IgD-negative memory B cell (primary cell): ENCODE results near the gene HDLBP. TPM values are rescaled to one million over a fixed set of nuclear protein-coding genes. Genes with fewer than 3 reads are reported as not detected.
"Not testable (repeated sequence)": the region's sequence is repeated elsewhere in the genome, so short reads cannot be mapped to it uniquely, and the experiment has no call there.

Source experiments
- H3K27ac Mint-ChIP-seq, 3 donors: one replicate each; pipeline ENCODE4 v1.8.0; 2020 to 2022; ENCODE audit warnings: mild to moderate bottlenecking in 3 of 3, mixed read lengths in 3 of 3, moderate library complexity in 1 of 3
- H3K27me3 Mint-ChIP-seq: one replicate; pipeline ENCODE4 v1.8.0; 2021; ENCODE audit warnings: mixed read lengths
- H3K36me3 Mint-ChIP-seq: one replicate; pipeline ENCODE4 v1.8.0; 2020; ENCODE audit warnings: mild to moderate bottlenecking, mixed read lengths
- H3K4me1 Mint-ChIP-seq, 3 donors: one replicate each; pipeline ENCODE4 v1.8.0; 2020 to 2022; ENCODE audit warnings: mixed read lengths in 3 of 3, mild to moderate bottlenecking in 1 of 3
- H3K4me3 Mint-ChIP-seq, 4 donors: one replicate each; pipeline ENCODE4 v1.8.0; 2020 to 2022; ENCODE audit warnings: mild to moderate bottlenecking in 4 of 4, mixed read lengths in 4 of 4, moderate library complexity in 3 of 4
- H3K9me3 Mint-ChIP-seq, 3 donors: one replicate each; pipeline ENCODE4 v1.8.0; 2020 to 2021; ENCODE audit warnings: mixed read lengths in 3 of 3, mild to moderate bottlenecking in 1 of 3
- polyA plus RNA-seq: library from polyadenylated mRNA; unstranded; fragments of 300-500 nt; fragmentation: Illumina TruSeq; gene quantifications from one replicate; pipeline ENCODE4 v1.2.3, GENCODE V29; 2021

The HDLBP gene
- polyA plus RNA-seq, 1 donor from 2014 or later: 55.3 TPM

DNA sequence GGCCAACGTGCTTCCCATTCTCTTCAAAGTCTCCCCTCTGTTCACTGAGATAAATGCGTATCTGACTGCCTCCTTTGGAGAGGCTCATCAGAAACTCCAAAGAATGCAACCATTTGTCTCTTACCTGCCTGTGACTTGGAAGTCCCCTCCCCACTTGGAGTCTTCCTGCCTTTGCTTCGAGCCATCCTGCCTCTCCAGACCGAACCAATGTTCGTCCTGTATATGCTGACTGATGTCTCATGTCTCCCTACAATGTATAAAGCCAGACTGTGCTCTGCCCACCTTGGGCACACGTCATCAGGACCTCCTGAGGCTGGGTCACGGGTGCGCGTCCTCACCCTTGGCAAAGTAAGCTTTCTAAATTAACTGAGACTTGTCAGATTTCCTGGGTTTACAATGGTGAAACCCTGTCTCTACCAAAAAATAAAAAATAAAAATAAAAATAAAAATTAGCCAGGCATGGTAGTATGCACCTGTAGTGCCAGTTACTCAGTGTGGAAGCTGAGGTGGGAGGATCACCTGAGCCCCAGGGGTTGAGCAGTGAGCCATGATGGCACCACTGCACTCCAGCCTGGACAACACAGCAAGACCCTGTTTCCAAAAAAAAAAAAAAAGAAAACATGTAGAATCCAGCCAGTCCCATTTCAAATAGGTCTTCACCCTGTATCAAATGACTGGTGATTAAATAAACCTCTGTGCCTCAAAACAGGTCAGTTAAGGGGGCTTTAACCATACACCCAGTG lies 29.0 kb downstream of the HDLBP start:
- Mint-ChIP-seq H3K4me1 (peaks cover 14 to 40% (median 17%) of the 10 kb centered on the region in 3 donors), H3K36me3 (peaks cover 8% of the 10 kb centered on the region), H3K9me3 (no peaks in the 10 kb centered on the region), H3K27me3 (no peaks in the 10 kb centered on the region), H3K27ac (no peak overlapping the region), H3K4me3 (no peak overlapping the region)

GRCh38 chr2:241285596-241285995 lies 29.9 kb downstream of the HDLBP start:
- Mint-ChIP-seq H3K36me3 (peaks cover 8% of the 10 kb centered on the region), H3K9me3 (no peaks in the 10 kb centered on the region), H3K4me3 (no peak overlapping the region), H3K27me3 (no peaks in the 10 kb centered on the region), H3K4me1 (peaks cover 15 to 35% (median 19%) of the 10 kb centered on the region in 3 donors), H3K27ac (no peak overlapping the region)

DNA sequence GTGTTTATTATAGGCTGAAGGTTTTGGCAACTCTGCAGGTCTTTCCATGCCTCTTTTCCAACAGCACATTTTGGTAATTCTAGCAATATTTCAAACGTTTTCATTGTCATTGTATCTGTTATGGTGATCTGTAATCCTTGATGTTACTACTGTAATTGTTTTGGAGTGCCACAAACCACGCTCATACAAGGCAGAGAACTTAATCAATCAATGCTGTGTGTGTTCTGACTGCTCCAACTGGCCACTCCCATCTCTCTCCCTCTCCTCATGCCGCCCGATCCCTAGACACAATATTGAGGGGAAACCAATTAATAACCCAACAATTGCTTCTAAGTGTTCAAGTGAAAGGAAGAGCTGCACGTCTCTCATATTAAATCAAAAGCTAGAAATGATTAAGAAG lies 32.9 kb downstream of the HDLBP start:
- H3K36me3 Mint-ChIP-seq: peaks cover 8% of the 10 kb centered on the region
- no peak overlapping the region for H3K27ac Mint-ChIP-seq
- peaks cover 16 to 19% (median 16%) of the 10 kb centered on the region in 3 donors for H3K4me1 Mint-ChIP-seq
- H3K4me3 Mint-ChIP-seq: peak overlapping the region in 1 of 4 donors; percentile 25
- no peaks in the 10 kb centered on the region for H3K9me3 Mint-ChIP-seq
- no peaks in the 10 kb centered on the region for H3K27me3 Mint-ChIP-seq

- peaks cover 0 to 7% (median 0%) of the 10 kb centered on the region in 3 donors for H3K9me3 Mint-ChIP-seq
- peak overlapping the region in 1 of 4 donors; percentile 47 for H3K4me3 Mint-ChIP-seq
- H3K4me1 Mint-ChIP-seq: peaks cover 16 to 24% (median 18%) of the 10 kb centered on the region in 3 donors
- H3K27me3 Mint-ChIP-seq: no peaks in the 10 kb centered on the region
- peaks cover 8% of the 10 kb centered on the region for H3K36me3 Mint-ChIP-seq
- no peak overlapping the region for H3K27ac Mint-ChIP-seq
These were observed 35.2 kb downstream of the HDLBP start for GRCh38 chr2:241280291-241280690.

DNA sequence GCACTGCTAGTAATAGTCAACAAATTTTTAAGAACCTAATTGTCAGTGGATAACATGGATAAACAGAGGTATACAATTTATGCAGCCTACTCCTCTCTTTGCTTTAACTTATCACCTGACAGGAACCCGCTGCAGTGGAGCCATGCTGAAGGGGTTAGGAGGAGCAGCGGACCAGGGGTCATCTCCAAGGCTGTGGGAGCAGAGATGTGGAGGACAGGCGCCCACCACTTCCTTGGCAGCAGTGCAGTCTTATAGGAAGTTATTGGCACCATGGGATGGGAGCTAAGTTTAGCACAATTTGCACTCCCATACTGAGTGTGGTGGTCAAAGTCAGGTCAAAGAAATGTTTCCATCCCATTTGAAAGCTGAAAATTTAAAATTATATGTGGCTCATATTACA lies 35.6 kb downstream of the HDLBP start:
- H3K27me3 Mint-ChIP-seq: no peaks in the 10 kb centered on the region
- H3K4me3 Mint-ChIP-seq: no peak overlapping the region
- peaks cover 8% of the 10 kb centered on the region for H3K36me3 Mint-ChIP-seq
- H3K4me1 Mint-ChIP-seq: peaks cover 16 to 24% (median 18%) of the 10 kb centered on the region in 3 donors
- H3K27ac Mint-ChIP-seq: no peak overlapping the region
- H3K9me3 Mint-ChIP-seq: peaks cover 0 to 11% (median 0%) of the 10 kb centered on the region in 3 donors

- Mint-ChIP-seq H3K27ac (no peak overlapping the region), H3K4me3 (no peak overlapping the region), H3K4me1 (peaks cover 16 to 24% (median 17%) of the 10 kb centered on the region in 3 donors), H3K27me3 (no peaks in the 10 kb centered on the region), H3K36me3 (peaks cover 7% of the 10 kb centered on the region), H3K9me3 (peaks cover 0 to 11% (median 0%) of the 10 kb centered on the region in 3 donors)
These were observed 36.1 kb downstream of the HDLBP start for GRCh38 chr2:241279413-241279812.

DNA sequence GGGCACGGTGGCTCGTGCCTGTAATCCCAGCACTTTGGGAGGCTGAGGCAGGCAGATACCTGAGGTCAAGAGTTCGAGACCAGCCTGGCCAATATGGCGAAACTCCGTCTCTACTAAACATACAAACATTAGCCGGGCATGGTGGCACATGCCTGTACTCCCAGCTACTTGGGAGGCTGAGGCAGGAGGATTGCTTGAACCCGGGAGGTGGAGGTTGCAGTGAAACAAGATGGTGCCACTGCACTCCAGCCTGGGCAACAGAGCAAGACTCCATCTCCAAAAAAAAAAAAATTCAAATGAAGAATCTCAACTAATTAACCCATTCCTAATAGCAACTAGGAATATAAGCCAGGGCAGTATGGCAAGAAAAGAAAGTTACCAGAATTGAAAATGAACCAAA lies 37.2 kb downstream of the HDLBP start:
- H3K36me3 Mint-ChIP-seq, H3K4me3 Mint-ChIP-seq, H3K27me3 Mint-ChIP-seq, H3K27ac Mint-ChIP-seq: not testable (repeated sequence)
- peaks cover 0 to 11% (median 0%) of the 10 kb centered on the region in 3 donors for H3K9me3 Mint-ChIP-seq
- H3K4me1 Mint-ChIP-seq: peaks cover 21 to 22% (median 22%) of the 10 kb centered on the region in 3 donors

DNA sequence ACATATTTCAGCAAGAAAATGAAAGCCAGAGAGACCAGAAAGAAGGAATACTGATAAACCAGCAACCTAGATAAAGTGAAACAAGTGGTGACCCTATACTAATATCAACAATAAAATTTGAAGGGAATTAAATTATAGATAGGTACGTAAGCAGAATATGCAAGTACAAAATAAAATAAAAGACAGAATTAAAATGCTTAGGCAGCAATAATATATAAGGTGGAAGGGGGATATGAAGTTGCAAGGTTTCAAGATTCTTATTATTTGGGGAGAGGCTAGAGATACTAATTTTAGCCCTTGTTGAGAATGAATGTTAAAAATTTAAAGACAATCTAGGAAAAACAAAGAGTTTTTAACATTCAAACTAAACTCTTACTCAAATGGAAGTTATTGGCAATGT lies 39.6 kb downstream of the HDLBP start:
- no peaks in the 10 kb centered on the region for H3K36me3 Mint-ChIP-seq
- peaks cover 25 to 28% (median 25%) of the 10 kb centered on the region in 3 donors for H3K4me1 Mint-ChIP-seq

DNA sequence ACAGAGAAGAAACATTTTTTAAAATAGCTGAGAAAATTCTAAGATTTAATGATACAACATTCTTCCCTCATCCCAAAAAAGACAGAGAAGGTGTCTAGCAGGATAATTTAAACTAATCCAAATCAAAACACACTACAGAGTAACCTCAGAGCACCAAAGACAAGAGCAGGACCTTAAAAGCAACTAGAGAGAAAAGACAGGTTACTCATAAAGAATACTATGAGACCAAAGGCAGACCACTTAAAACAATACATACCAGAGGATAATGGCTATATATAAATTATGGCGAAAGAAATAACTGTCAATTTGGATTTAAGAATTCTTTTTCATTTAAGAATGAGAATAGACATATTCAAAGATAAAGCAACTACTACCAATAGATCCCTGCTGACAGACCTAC lies 40.0 kb downstream of the HDLBP start:
- H3K36me3 Mint-ChIP-seq: no peaks in the 10 kb centered on the region
- no peaks in the 10 kb centered on the region for H3K27me3 Mint-ChIP-seq
- H3K27ac Mint-ChIP-seq: no peak overlapping the region
- peak overlapping the region in 1 of 4 donors; percentile 34 for H3K4me3 Mint-ChIP-seq
- peaks cover 0 to 11% (median 0%) of the 10 kb centered on the region in 3 donors for H3K9me3 Mint-ChIP-seq
- peaks cover 26 to 27% (median 26%) of the 10 kb centered on the region in 3 donors for H3K4me1 Mint-ChIP-seq

More for the DNA sequence above, 39.6 kb downstream of the HDLBP start:
- H3K9me3 Mint-ChIP-seq: peaks cover 0 to 11% (median 0%) of the 10 kb centered on the region in 3 donors
- no peak overlapping the region for H3K27ac Mint-ChIP-seq
- no peak overlapping the region for H3K4me3 Mint-ChIP-seq
- H3K27me3 Mint-ChIP-seq: no peaks in the 10 kb centered on the region

- H3K27me3 Mint-ChIP-seq: no peaks in the 10 kb centered on the region
- H3K4me3 Mint-ChIP-seq: peak overlapping the region; percentile 31 to 91 (median 62)
- peak overlapping the region in 1 of 3 donors; percentile 48 for H3K27ac Mint-ChIP-seq
- H3K4me1 Mint-ChIP-seq: peaks cover 20 to 23% (median 21%) of the 10 kb centered on the region in 3 donors
- H3K9me3 Mint-ChIP-seq: peaks cover 0 to 11% (median 0%) of the 10 kb centered on the region in 3 donors
- no peaks in the 10 kb centered on the region for H3K36me3 Mint-ChIP-seq
These were observed 41.3 kb downstream of the HDLBP start for GRCh38 chr2:241274127-241274526.

DNA sequence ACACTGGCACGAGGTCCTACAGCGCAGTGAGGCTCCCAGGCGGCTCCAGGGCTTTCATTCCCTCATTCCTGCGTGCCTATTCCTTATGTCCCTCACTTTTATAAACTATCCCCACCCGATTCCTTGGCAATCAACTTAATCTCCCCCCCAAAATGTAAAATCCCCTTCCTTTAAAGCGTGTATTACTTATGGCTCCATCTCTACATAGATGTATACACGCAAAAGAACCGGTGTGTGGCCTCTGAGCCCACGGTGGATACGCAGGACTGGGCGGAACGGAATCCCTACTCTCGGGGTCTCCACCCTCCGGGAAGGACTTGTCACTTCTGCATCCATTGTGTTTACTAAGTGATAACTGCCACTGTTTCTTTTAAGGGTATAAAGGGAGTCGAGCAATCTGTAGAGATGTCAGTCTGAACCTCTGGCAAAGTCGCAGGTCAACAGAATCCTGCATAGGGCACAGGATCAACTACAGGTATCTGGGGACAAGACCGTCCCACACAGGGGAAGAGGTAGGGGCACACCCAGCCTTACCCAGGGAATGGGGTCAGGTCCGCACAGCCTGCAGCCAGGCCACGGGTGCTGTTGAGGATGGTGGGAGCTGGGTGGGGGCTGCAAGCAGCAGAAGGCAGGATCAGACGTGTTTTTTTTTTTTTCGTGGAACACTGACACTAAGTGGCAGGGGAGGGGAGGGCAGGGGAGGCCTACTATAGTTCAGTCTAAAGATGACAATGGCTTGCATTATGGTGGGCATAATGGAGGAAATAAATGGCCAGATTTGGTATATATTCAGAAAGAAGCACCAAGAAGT lies 42.1 kb downstream of the HDLBP start:
- no peaks in the 10 kb centered on the region for H3K27me3 Mint-ChIP-seq
- peaks cover 21 to 23% (median 22%) of the 10 kb centered on the region in 3 donors for H3K4me1 Mint-ChIP-seq
- peak overlapping the region in 2 of 3 donors; percentile 34 to 48 for H3K27ac Mint-ChIP-seq
- no peaks in the 10 kb centered on the region for H3K36me3 Mint-ChIP-seq
- peak overlapping the region; percentile 34 to 91 (median 85) for H3K4me3 Mint-ChIP-seq
- peaks cover 0 to 11% (median 0%) of the 10 kb centered on the region in 3 donors for H3K9me3 Mint-ChIP-seq

DNA sequence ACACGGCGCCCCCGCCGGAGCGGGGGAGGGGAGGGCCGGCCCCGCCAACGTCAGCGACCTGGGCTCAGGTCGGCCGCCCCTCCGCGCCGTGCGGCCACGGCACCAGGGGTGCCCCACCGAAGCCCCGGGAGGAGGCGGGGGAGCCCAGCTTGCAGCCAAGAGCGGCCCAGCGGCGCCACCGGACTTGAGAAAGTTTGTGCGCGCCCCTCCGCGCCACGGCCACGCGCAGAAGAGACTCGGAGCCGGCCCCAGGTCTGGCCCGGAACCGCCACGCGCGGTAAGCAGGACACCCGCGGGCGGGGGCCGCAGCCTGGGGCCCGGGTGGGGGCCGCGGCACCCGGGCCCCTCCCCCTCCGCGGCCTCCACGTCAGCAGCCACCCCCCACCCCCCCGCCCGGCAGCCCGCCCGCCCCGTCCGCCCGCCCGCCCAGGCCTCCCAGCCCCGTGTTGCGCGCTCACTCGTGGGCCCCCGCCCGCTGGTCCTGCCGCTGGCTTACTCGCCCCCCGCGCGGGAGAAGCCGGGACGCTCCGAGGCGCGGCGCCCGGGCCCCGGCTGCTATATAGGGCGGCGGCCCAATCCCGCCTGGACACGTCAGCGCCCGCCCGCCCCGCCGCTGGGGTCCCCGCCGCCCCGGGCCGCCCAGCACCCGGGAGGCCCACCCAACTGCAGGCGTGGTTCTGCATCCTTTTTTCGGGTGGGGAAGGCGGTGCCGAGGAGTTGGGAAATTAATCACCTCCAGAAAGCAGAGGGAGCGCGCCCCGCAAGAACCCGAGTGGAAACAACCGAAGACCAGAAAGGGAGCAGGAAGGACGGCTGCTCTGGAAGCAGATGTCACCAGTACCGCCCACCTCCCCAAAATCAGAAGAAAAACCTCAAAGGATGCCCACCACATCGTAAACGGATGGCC lies 42.9 kb downstream of the HDLBP start:
- H3K36me3 Mint-ChIP-seq: no peaks in the 10 kb centered on the region
- H3K4me3 Mint-ChIP-seq: peak overlapping the region; percentile 81 to 99 (median 90)
- H3K4me1 Mint-ChIP-seq: peaks cover 22 to 26% (median 22%) of the 10 kb centered on the region in 3 donors
- H3K27ac Mint-ChIP-seq: peak overlapping the region in 1 of 3 donors; percentile 72
- H3K27me3 Mint-ChIP-seq: no peaks in the 10 kb centered on the region
- H3K9me3 Mint-ChIP-seq: peaks cover 0 to 11% (median 0%) of the 10 kb centered on the region in 3 donors

DNA sequence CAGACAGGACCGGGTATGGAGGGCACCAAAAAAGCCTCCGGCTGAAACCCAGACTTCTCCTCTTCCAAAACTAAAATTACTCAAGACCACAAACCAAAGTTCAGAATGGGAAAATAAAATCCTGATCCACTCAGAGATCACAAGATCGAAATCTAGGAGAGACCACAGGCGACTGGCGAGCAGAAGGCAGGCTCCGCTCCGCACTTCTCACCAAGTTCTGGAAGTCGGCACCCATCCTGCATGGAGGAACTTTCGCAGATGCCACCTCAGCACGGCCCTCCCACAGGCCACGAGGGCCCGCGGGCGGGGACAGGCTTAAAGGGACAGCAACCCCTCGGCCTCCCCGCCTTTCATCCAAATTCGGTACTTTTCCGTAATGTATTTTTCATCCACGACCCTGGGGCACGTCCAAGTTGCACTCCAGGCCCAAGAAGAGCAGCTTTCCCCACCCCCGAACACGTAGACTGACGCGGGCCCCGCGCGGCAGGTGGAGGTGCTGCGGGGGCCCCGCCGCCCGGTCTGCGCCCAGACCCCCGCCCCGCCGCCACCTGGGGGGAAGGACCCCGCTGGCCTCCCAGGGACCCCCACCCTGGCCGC lies 43.7 kb downstream of the HDLBP start:
- H3K36me3 Mint-ChIP-seq: no peaks in the 10 kb centered on the region
- peak overlapping the region; percentile 72 to 84 (median 76) for H3K27ac Mint-ChIP-seq
- H3K9me3 Mint-ChIP-seq: peaks cover 0 to 11% (median 0%) of the 10 kb centered on the region in 3 donors
- H3K4me3 Mint-ChIP-seq: peak overlapping the region; percentile 93 to 99 (median 98)
- H3K4me1 Mint-ChIP-seq: peaks cover 20 to 26% (median 21%) of the 10 kb centered on the region in 3 donors
- no peaks in the 10 kb centered on the region for H3K27me3 Mint-ChIP-seq

- Mint-ChIP-seq H3K27me3 (no peaks in the 10 kb centered on the region), H3K4me1 (peaks cover 20 to 26% (median 21%) of the 10 kb centered on the region in 3 donors), H3K9me3 (peaks cover 0 to 6% (median 0%) of the 10 kb centered on the region in 3 donors), H3K27ac (peak overlapping the region in 1 of 3 donors; percentile 75), H3K4me3 (peak overlapping the region in 3 of 4 donors; percentile 93 to 99 (median 98)), H3K36me3 (no peaks in the 10 kb centered on the region)
These were observed 44.9 kb downstream of the HDLBP start for GRCh38 chr2:241270531-241270930.
